ENCODE results near the gene PTPN7. TPM values are rescaled to one million over a fixed set of nuclear protein-coding genes. Genes with fewer than 3 reads are reported as not detected.

PTPN7 gene
- total RNA-seq, 1 donor from 2014 or later: not detected

- no peak overlapping the region for H3K4me3 Mint-ChIP-seq (ENCODE audit: unreplicated experiment)
These were observed 30.1 kb downstream of the PTPN7 start for GRCh38 chr1:202130297-202130721.

GRCh38 chr1:202129453-202130296, 30.7 kb downstream of the PTPN7 start:
- Mint-ChIP-seq H3K4me3 (ENCODE audit: unreplicated experiment) (no peak overlapping the region), H3K36me3 (ENCODE audit: unreplicated experiment) (peaks cover 9% of the 10 kb centered on the region), H3K27ac (ENCODE audit: unreplicated experiment) (no peak overlapping the region), H3K9me3 (ENCODE audit: unreplicated experiment) (no peaks in the 10 kb centered on the region), H3K27me3 (ENCODE audit: unreplicated experiment) (no peaks in the 10 kb centered on the region), H3K4me1 (ENCODE audit: unreplicated experiment) (no peaks in the 10 kb centered on the region)
- TF ChIP-seq CTCF (IDR thresholded peaks at IDR 0.05): no peak
- no peak for DNase-seq (ENCODE audit: extremely low spot score, unreplicated experiment)

More at GRCh38 chr1:202130297-202130721, 30.1 kb downstream of the PTPN7 start:
- no peaks in the 10 kb centered on the region for H3K9me3 Mint-ChIP-seq (ENCODE audit: unreplicated experiment)
- H3K27ac Mint-ChIP-seq (ENCODE audit: unreplicated experiment): no peak overlapping the region
- no peak for TF ChIP-seq CTCF (IDR thresholded peaks at IDR 0.05)
- DNase-seq (ENCODE audit: extremely low spot score, unreplicated experiment): no peak
- no peaks in the 10 kb centered on the region for H3K27me3 Mint-ChIP-seq (ENCODE audit: unreplicated experiment)
- peaks cover 9% of the 10 kb centered on the region for H3K36me3 Mint-ChIP-seq (ENCODE audit: unreplicated experiment)
- no peaks in the 10 kb centered on the region for H3K4me1 Mint-ChIP-seq (ENCODE audit: unreplicated experiment)

DNA sequence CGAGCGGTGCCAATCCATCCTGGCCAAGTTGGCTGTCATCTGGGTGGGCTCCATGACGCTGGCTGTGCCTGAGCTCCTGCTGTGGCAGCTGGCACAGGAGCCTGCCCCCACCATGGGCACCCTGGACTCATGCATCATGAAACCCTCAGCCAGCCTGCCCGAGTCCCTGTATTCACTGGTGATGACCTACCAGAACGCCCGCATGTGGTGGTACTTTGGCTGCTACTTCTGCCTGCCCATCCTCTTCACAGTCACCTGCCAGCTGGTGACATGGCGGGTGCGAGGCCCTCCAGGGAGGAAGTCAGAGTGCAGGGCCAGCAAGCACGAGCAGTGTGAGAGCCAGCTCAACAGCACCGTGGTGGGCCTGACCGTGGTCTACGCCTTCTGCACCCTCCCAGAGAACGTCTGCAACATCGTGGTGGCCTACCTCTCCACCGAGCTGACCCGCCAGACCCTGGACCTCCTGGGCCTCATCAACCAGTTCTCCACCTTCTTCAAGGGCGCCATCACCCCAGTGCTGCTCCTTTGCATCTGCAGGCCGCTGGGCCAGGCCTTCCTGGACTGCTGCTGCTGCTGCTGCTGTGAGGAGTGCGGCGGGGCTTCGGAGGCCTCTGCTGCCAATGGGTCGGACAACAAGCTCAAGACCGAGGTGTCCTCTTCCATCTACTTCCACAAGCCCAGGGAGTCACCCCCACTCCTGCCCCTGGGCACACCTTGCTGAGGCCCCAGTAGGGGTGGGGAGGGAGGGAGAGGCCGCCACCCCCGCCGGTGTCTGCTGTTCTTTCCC, 32.4 kb downstream of the PTPN7 start:
- Mint-ChIP-seq H3K4me1 (ENCODE audit: unreplicated experiment) (no peaks in the 10 kb centered on the region), H3K36me3 (ENCODE audit: unreplicated experiment) (peaks cover 6% of the 10 kb centered on the region), H3K27me3 (ENCODE audit: unreplicated experiment) (peaks cover 6% of the 10 kb centered on the region), H3K9me3 (ENCODE audit: unreplicated experiment) (no peaks in the 10 kb centered on the region), H3K27ac (ENCODE audit: unreplicated experiment) (no peak overlapping the region), H3K4me3 (ENCODE audit: unreplicated experiment) (no peak overlapping the region)
- TF ChIP-seq CTCF (IDR thresholded peaks at IDR 0.05): no peak
- DNase-seq (ENCODE audit: extremely low spot score, unreplicated experiment): no peak

GRCh38 chr1:202127061-202127460, 33.3 kb downstream of the PTPN7 start:
- no peak overlapping the region for H3K4me3 Mint-ChIP-seq (ENCODE audit: unreplicated experiment)
- H3K27me3 Mint-ChIP-seq (ENCODE audit: unreplicated experiment): peaks cover 6% of the 10 kb centered on the region
- no peaks in the 10 kb centered on the region for H3K4me1 Mint-ChIP-seq (ENCODE audit: unreplicated experiment)
- H3K9me3 Mint-ChIP-seq (ENCODE audit: unreplicated experiment): no peaks in the 10 kb centered on the region
- no peak overlapping the region for H3K27ac Mint-ChIP-seq (ENCODE audit: unreplicated experiment)
- no peak for TF ChIP-seq CTCF (IDR thresholded peaks at IDR 0.05)
- no peaks in the 10 kb centered on the region for H3K36me3 Mint-ChIP-seq (ENCODE audit: unreplicated experiment)
- no peak for DNase-seq (ENCODE audit: extremely low spot score, unreplicated experiment)

DNA sequence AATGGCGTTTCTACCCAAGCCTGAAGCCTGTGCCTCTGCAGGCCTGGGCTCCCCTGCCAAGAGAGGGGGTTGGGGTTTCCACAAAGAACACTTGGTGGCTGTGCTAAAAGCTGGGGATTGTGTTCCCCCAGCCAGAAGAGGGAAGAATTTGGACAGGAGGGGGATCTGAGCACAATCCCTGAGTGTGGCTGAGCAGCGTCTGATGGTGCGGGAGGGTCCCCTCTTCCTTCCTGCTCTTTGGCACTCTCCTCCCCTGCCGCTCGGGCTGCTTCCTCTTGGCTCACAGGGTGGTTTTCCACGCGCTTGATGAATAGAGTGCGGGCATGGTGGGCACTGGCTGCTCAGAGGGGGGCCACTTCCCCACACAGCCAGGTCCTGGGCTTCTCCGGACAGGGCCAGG, 34.0 kb downstream of the PTPN7 start:
- Mint-ChIP-seq H3K4me1 (ENCODE audit: unreplicated experiment) (no peaks in the 10 kb centered on the region), H3K27ac (ENCODE audit: unreplicated experiment) (no peak overlapping the region), H3K9me3 (ENCODE audit: unreplicated experiment) (no peaks in the 10 kb centered on the region), H3K4me3 (ENCODE audit: unreplicated experiment) (no peak overlapping the region), H3K36me3 (ENCODE audit: unreplicated experiment) (no peaks in the 10 kb centered on the region), H3K27me3 (ENCODE audit: unreplicated experiment) (peaks cover 10% of the 10 kb centered on the region)
- DNase-seq (ENCODE audit: extremely low spot score, unreplicated experiment): no peak
- no peak for TF ChIP-seq CTCF (IDR thresholded peaks at IDR 0.05)
